ENCODE measurements around the gene FAM240B.

Gene FAM240B

GRCh38 chr9:38700695-38701094, 19.2 kb downstream of the FAM240B start:
- DNase-seq (ENCODE audit: low read depth, low spot score): no peak

DNA sequence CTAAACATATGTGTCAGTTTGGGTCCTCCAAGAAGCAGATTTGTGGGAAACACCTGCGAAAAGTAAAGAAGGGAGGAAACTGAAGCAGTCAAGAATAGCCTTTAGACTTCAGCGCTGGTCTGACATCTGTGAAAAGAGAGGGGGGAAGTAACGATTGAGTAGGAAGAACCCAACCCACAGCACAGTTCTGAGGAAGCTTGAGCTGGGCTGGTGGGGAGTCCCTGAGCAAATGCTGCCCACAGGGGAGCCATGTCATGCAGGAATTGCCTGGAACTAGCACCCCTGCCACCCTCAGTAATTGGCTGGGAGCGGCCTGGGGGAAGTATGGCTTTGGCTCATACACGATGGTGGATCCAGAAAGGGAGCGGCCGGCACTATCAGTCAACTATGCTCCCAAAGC, 20.6 kb downstream of the FAM240B start:
- DNase-seq (ENCODE audit: low read depth, low spot score): no peak

DNA sequence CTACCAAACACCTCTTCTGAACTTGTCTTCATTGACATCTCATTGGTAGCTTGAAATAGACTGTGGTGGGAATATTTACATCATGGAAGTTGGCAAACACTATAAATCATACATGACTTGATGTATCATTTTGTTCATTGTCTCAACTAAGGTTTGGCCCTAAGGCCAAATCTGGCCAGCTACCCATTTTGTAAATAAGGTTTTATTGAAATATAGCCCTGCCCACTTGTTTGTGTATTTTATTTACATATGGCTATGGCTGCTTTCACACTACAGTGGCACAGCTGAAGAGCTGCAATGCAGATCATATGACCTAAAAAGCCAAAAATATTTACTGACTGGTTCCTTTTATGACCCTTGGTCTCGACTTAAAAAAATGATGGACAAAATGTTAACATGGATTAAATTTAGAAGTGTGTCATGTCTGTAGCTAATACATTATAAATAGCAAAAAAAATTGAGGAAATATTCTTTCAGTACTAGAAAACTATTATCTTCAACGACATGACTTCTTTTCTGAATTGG, 22.1 kb downstream of the FAM240B start:
- DNase-seq (ENCODE audit: low read depth, low spot score): no peak

DNA sequence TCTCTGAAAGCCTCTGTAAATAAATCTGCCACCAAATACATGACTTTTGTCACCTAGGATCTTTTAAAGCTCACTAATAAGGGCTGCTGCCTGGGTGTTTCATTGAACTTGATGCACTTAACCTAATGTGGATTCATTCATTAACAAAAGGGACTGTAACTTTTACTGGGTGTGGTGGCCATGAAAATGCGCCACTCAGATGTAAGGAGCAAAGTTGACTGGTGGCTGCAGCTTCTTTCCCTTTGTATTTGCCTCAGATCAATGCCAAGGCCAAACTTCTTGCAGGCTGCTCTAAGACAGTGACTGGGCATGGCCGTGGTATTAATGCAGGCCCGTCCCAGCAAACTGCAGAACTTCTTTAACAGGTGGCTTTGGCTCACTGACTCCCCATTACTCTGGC, 22.9 kb downstream of the FAM240B start:
- DNase-seq (ENCODE audit: low read depth, low spot score): no peak

DNA sequence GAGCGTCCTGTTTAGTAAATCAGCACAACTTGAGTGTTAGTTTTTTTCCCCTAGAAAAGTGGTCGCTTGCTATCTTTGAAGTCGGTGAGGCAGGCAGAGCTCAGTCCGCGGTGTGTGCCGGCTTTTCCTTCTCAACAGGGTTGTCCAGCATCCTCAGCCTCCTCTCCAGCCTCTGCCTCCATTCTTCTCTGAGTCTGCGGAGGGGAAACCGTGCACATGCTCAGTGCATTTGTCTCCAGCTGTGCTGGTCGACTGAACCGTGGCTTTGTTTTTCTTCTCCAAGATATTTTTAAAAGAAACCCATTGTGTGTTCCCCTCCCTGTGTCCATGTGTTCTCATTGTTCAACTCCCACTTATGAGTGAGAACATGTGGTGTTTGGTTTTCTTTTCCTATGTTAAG, 25.3 kb downstream of the FAM240B start:
- no peak for DNase-seq (ENCODE audit: low read depth, low spot score)

DNA sequence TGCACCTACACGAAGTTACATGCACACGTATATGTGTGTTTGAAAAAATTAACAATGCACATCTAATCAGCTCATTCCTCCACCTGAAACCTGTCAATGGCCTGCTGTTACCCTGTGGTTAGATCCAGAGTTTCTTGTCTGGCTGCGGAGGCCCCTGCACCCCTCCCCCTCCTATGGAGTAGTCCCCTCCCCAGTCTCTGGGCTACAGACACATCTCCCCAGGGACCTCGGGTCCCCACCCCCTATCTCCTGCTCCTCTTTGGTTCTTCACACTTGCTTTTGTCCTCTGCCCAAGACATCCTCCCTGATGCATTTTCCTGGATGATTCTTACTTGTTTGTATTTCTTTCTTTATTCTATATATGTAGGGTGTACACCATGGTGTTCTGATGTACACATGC, 27.2 kb downstream of the FAM240B start:
- DNase-seq (ENCODE audit: low read depth, low spot score): no peak

DNA sequence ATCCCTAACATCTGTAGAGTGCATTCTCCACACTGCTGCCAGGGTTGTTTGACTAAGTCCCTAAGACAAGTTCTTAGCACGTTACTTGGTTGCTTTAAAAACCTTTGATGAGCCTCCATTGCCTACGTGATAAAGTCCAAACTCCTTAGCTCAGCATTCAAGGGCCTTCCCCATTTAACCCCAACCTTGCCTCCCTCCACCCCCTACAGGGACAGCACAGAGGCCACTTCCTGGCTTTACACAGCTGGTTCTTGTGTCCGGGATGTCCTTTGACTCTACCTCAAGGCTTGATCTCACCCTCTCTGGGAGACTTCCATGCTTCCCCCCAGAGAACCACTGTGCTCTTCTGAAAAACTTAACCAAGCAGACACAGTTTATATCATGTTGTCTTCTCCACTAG, 29.4 kb downstream of the FAM240B start:
- DNase-seq (ENCODE audit: low read depth, low spot score): no peak

DNA sequence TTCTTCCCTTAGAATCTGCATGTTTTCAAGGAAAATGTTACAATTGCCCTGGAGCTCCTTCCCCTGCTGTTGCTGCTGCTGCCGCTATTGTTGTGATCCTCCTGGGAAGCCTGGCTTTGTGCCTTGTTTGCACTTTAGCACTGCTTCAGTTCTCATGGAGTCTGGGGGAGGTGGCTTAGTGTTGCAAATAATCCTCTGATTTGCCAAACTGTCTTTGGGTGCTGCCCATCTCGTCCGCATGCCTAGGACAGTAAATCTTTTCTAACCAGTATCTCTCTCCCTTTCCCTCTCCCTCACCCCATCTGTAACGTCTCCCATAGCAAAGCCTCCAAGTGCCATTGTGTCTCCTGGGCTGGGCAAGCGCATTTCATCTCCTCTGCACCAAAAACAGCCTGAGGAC, 30.3 kb downstream of the FAM240B start:
- DNase-seq (ENCODE audit: low read depth, low spot score): peak; percentile 90

DNA sequence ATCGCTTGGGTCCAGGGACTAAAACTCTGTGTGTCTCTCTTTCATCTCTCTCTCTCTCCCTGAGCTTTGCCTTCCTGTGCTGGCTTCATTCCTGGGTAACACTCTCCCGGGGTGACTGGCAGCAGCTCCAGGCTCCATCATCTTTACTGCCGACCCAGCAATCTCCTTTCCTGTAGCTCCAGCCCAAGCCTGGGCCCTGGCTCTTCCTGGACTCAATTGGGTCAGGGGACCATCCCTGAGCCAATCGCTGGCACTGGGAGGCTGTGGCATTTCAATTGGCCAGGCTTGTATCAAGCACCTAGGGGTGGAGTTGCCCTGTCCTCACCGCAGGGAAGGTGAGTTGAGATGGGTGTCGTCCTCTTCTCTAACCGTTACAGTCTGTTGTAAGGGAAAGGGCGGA, 31.9 kb downstream of the FAM240B start:
- DNase-seq (ENCODE audit: low read depth, low spot score): no peak

- no peak for DNase-seq (ENCODE audit: low read depth, low spot score)
Measured at GRCh38 chr9:38687389-38687842, 32.5 kb downstream of the FAM240B start.

GRCh38 chr9:38686933-38687332, 33.0 kb downstream of the FAM240B start:
- DNase-seq (ENCODE audit: low read depth, low spot score): no peak

DNA sequence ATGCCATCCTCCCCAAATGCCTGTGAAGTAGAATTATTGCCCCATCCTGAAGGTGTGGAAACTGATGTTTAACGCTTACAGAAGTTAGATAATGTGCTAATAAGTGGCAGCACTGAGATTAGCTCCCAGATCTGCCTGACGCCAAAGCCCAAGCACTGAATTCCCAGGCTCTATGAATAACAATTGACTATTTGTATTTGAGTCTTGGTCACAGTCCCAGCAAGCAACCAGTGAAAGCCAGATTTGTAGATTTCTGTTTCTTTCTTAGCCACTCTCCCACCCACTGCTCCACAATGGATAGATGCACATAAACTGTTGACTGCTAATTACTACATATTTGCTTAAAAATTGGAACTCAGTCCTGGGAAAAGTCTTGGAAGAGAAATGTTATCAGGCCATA, 34.4 kb downstream of the FAM240B start:
- no peak for DNase-seq (ENCODE audit: low read depth, low spot score)

- DNase-seq (ENCODE audit: low read depth, low spot score): no peak
Measured at GRCh38 chr9:38683336-38683735, 36.6 kb downstream of the FAM240B start.

GRCh38 chr9:38682713-38683112, 37.2 kb downstream of the FAM240B start:
- peak; percentile 79 for DNase-seq (ENCODE audit: low read depth, low spot score)

- DNase-seq (ENCODE audit: low read depth, low spot score): no peak
Measured at GRCh38 chr9:38681747-38682227, 38.1 kb downstream of the FAM240B start.

GRCh38 chr9:38680837-38681445, 39.0 kb downstream of the FAM240B start:
- DNase-seq (ENCODE audit: low read depth, low spot score): no peak

- no peak for DNase-seq (ENCODE audit: low read depth, low spot score)
Measured at GRCh38 chr9:38677660-38678303, 42.2 kb downstream of the FAM240B start.

GRCh38 chr9:38675831-38676230, 44.1 kb downstream of the FAM240B start:
- no peak for DNase-seq (ENCODE audit: low read depth, low spot score)

DNA sequence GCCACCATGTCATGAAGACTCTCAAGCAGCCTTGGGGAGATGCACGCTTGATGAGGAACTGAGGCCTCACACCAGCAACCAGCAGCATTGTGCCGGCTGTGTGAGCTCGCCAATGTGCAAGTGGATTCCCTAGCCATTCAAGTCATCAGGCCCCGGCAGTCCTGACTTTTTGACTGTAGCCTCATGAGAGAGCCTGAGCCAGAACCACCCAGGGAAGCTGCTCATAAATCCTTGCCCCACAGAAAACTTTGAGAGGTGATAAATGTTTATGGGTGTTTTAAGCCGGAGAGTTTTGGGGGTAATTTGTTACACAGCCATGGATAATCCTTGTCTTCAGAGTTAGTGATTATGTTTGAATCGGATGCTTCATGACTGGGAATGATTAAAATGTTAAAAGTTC, 44.7 kb downstream of the FAM240B start:
- no peak for DNase-seq (ENCODE audit: low read depth, low spot score)

DNA sequence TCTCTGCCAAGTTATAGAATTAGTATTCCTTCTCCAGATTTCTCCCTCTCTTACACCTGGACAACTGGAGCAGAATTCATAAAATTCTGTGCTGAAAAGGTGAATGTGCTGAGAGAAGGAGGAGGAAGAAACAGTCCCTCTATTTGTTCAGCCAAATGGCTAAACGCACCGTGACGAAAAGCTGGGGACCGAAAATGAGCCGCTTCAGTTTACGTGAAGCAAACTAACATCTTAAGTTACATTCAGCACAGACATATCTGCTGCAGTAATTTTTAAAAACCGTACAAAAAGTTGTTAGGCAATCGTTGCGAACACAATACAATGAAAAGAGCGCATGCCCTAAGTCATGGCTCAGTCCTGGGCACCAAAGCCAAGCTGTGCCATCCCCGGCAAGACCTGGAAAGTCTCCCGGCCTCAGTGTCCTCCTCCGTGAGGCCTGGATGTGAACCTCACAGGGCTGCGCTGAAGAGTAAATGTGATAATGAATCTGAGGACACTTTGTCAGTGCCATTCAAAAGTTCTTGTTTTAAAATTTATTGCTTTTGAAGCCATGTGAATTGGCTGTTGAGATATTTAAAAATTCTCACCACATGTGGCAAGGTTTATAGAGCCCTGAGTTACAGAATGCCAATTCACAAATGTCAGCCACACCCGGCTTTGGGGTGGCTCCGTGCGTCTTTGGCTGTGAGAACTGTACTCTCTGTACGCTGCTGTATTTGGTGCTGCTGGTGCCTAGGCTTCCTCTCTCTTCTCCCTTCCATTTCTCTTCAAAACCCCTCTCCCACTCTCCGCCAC, 46.3 kb downstream of the FAM240B start:
- no peak for DNase-seq (ENCODE audit: low read depth, low spot score)

GRCh38 chr9:38671748-38672147, 48.2 kb downstream of the FAM240B start:
- no peak for DNase-seq (ENCODE audit: low read depth, low spot score)

DNA sequence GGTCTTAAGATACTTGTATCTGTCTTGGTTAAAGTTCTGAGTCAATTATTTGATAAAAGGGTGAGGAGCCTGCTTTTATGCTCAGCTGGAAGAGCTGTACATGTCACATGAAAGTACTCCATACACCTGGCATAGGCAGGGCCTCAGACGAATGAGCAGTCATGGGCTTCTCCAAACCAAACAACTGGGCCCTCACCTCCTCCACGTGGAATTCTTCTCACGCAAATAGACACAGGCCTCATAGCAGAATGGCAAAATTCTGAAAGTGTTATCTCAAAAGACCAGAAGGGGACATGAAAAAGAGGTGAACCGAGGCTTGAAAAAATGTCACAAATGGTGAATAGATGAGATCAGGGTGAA, 48.6 kb downstream of the FAM240B start:
- no peak for DNase-seq (ENCODE audit: low read depth, low spot score)

All from iPS DF 19.7 (cell line).